SJCRH30 (cell line): Measurements from ENCODE around the gene FER. TPM values are rescaled to one million over a fixed set of nuclear protein-coding genes. Genes with fewer than 3 reads are reported as not detected.
"Not testable (repeated sequence)": the region's sequence is repeated elsewhere in the genome, so short reads cannot be mapped to it uniquely, and the experiment has no call there.

Source experiments
- DNase-seq, 2 experiments: peaks; one replicate each; pipeline ENCODE4 v3.0.0-alpha.2; 2015 to 2020
- H3K27ac ChIP-seq: fragments of 250-450 bp; sonication (Bioruptor Pico); 2 replicates; pipeline ENCODE4 v1.5.1; 2020; ENCODE audit warnings: mild to moderate bottlenecking, moderate library complexity
- H3K27me3 ChIP-seq: fragments of 250-450 bp; sonication (Bioruptor Pico); 2 replicates; pipeline ENCODE4 v1.5.1; 2020; ENCODE audit warnings: mild to moderate bottlenecking, moderate library complexity
- H3K36me3 ChIP-seq: fragments of 250-450 bp; sonication (Bioruptor Pico); 2 replicates; pipeline ENCODE4 v1.5.1; 2020; ENCODE audit warnings: mild to moderate bottlenecking, moderate library complexity
- H3K4me1 ChIP-seq: fragments of 250-450 bp; sonication (Bioruptor Pico); 2 replicates; pipeline ENCODE4 v1.5.1; 2020; ENCODE audit warnings: mild to moderate bottlenecking, moderate library complexity
- H3K4me3 ChIP-seq: fragments of 250-450 bp; sonication (Bioruptor Pico); 2 replicates; pipeline ENCODE4 v1.5.1; 2020; ENCODE audit warnings: mild to moderate bottlenecking, moderate library complexity
- H3K9me3 ChIP-seq: fragments of 250-450 bp; sonication (Bioruptor Pico); replicated peaks from 2 replicates; pipeline ENCODE4 v1.5.1; 2020; ENCODE audit warnings: mild to moderate bottlenecking, moderate library complexity
- total RNA-seq: library from RNA; depleted of rRNA; stranded (reverse); fragments of >200 nt; shearing (Covaris generic); gene quantifications from 2 replicates; pipeline ENCODE4 v1.2.3, GENCODE V29; 2014

The FER gene
- total RNA-seq, 1 experiment from 2014 or later = 17.6 TPM

GRCh38 chr5:109022056-109022455 is 274.4 kb downstream of the FER start:
- DNase-seq = no peak
- no peaks in the 10 kb centered on the region for H3K36me3 ChIP-seq
- no peaks in the 10 kb centered on the region for H3K27me3 ChIP-seq
- H3K27ac ChIP-seq = no peak overlapping the region
- H3K4me3 ChIP-seq = no peak overlapping the region
- H3K4me1 ChIP-seq = no peaks in the 10 kb centered on the region
- H3K9me3 ChIP-seq = no peaks in the 10 kb centered on the region

- not testable (repeated sequence) for H3K9me3 ChIP-seq, H3K27me3 ChIP-seq, DNase-seq, H3K4me1 ChIP-seq, H3K4me3 ChIP-seq, H3K36me3 ChIP-seq, H3K27ac ChIP-seq
Observed at GRCh38 chr5:109025729-109026128, 278.0 kb downstream of the FER start.

DNA sequence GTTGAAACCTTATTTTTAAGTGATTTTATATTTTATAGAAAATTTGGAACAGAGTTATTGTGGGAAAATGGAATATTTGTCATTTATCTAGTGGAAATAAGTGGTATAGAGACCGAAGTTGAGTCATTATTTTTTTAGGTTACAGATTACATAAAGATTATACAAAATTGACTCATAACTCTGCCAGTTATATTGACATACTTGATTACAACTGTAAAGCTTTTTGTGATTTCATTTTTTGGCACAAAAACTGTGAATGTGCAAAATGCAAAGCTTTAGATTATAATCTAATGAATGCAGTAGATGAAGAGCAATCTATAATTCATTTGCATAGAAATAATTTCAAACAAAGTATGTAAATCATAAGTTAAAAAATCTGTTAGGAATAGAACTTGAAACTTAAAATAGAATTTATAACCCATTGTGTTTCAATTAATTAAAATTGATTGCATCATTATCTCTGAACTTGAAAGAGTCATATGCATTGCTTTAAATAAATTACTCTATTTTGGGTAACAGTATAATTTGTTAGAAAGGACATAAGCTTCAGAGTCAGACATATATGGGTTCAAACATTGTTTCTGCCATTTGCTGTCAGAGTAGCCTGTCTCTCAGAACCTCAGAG is 280.4 kb downstream of the FER start:
- H3K4me1 ChIP-seq = no peaks in the 10 kb centered on the region
- H3K4me3 ChIP-seq = no peak overlapping the region
- DNase-seq = no peak
- H3K36me3 ChIP-seq = no peaks in the 10 kb centered on the region
- no peaks in the 10 kb centered on the region for H3K27me3 ChIP-seq
- H3K9me3 ChIP-seq = no peaks in the 10 kb centered on the region
- H3K27ac ChIP-seq = no peak overlapping the region

GRCh38 chr5:109028608-109029299 is 281.1 kb downstream of the FER start:
- H3K27me3 ChIP-seq = no peaks in the 10 kb centered on the region
- no peak overlapping the region for H3K27ac ChIP-seq
- no peaks in the 10 kb centered on the region for H3K9me3 ChIP-seq
- H3K4me3 ChIP-seq = no peak overlapping the region
- no peaks in the 10 kb centered on the region for H3K4me1 ChIP-seq
- DNase-seq = no peak
- no peaks in the 10 kb centered on the region for H3K36me3 ChIP-seq

GRCh38 chr5:109029847-109030246 is 282.1 kb downstream of the FER start:
- no peak for DNase-seq
- Histone ChIP-seq H3K27ac (no peak overlapping the region), H3K4me1 (no peaks in the 10 kb centered on the region), H3K4me3 (no peak overlapping the region), H3K36me3 (no peaks in the 10 kb centered on the region), H3K9me3 (no peaks in the 10 kb centered on the region), H3K27me3 (no peaks in the 10 kb centered on the region)

DNA sequence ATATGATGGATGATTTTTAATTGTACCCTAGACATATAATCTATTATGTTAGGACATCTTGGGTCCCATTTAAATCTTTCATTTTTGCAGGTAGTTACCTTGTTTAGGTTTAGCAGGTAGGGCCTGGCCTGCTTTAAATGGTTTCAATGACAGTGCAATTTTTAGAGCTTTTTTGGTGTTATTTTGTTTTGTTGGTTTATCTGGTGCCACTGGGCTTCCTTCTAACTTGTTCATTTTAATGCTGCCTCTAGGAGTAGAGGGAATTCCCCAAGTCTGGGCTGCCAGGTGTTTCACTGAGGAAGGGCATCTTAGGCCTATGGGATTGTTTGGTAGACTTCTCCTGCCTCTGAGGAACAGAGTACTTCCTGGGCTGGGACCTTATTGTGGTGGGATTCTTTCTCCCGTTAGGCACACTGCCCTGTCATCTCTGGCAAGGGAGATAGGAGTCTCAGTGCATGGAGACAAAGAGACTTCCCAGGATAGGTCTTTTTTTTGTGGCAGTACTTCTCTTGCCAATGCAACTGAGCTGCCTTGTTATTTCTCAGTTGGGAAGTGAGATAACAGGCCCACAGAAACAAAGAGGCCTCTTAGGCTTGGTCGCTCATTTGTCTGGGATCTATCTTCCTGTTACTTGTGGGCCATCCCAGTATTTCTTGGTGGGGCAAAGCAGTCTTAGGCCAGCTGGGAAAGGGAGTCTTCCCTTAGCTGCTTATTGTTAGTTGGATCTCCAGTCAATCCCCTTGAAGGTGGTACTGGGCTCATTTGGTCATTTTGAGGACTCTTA is 282.9 kb downstream of the FER start:
- H3K4me1 ChIP-seq = no peaks in the 10 kb centered on the region
- H3K27me3 ChIP-seq = no peaks in the 10 kb centered on the region
- DNase-seq = no peak
- no peaks in the 10 kb centered on the region for H3K36me3 ChIP-seq
- no peak overlapping the region for H3K27ac ChIP-seq
- H3K9me3 ChIP-seq = no peaks in the 10 kb centered on the region
- H3K4me3 ChIP-seq = no peak overlapping the region

DNA sequence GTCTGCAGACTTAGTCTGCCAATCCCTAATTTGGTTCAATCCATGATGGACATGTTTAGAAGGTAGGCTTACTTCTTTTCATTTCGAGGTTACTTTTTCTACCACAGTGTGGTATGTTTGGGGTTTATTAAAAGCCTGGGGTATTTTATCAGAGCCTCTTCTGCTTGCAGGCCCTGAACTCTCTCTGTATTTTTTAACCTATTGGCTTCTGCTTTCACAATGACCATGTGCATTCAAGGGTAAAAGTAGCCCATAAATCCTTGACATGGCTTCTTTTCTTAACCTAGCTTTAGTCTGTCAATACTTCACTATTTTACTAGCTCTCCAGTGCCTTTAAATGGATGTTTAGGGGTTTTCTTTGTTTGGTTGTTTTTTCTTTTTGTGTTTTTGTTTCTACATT is 286.6 kb downstream of the FER start:
- H3K27ac ChIP-seq = no peak overlapping the region
- no peaks in the 10 kb centered on the region for H3K27me3 ChIP-seq
- no peaks in the 10 kb centered on the region for H3K36me3 ChIP-seq
- no peak for DNase-seq
- no peaks in the 10 kb centered on the region for H3K4me1 ChIP-seq
- H3K9me3 ChIP-seq = no peaks in the 10 kb centered on the region
- H3K4me3 ChIP-seq = no peak overlapping the region

DNA sequence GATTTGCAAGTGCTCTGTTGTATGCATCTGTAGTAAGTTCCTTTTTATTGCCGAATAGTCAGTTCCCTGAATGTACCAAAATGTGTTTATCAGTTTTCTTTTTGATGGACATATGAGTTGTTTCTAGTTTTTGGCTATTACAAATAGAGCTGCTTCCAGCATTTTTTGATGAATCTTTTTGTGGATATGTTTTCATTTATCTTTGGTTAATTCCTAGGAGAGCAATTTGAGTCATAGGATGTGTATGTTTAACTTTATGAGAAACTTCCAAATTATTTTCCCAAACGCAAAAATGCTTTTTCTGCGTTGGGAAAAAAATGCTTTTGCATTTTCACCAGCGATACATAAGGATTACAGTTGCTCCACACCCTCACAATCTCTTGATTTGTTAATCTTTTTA is 287.7 kb downstream of the FER start:
- H3K9me3 ChIP-seq = no peaks in the 10 kb centered on the region
- no peaks in the 10 kb centered on the region for H3K36me3 ChIP-seq
- H3K4me1 ChIP-seq = no peaks in the 10 kb centered on the region
- DNase-seq = no peak
- H3K27me3 ChIP-seq = no peaks in the 10 kb centered on the region
- no peak overlapping the region for H3K27ac ChIP-seq
- no peak overlapping the region for H3K4me3 ChIP-seq

GRCh38 chr5:109038209-109038840 is 290.6 kb downstream of the FER start:
- H3K4me3 ChIP-seq = no peak overlapping the region
- no peaks in the 10 kb centered on the region for H3K27me3 ChIP-seq
- H3K27ac ChIP-seq = no peak overlapping the region
- DNase-seq = no peak
- no peaks in the 10 kb centered on the region for H3K36me3 ChIP-seq
- no peaks in the 10 kb centered on the region for H3K9me3 ChIP-seq
- H3K4me1 ChIP-seq = no peaks in the 10 kb centered on the region

GRCh38 chr5:109041317-109041716 is 293.6 kb downstream of the FER start:
- H3K4me1 ChIP-seq = peaks cover 2% of the 10 kb centered on the region; the same call in 1 of the 2 replicates
- no peak overlapping the region for H3K4me3 ChIP-seq
- no peak overlapping the region for H3K27ac ChIP-seq
- no peak for DNase-seq
- no peaks in the 10 kb centered on the region for H3K9me3 ChIP-seq
- H3K27me3 ChIP-seq = no peaks in the 10 kb centered on the region
- no peaks in the 10 kb centered on the region for H3K36me3 ChIP-seq

DNA sequence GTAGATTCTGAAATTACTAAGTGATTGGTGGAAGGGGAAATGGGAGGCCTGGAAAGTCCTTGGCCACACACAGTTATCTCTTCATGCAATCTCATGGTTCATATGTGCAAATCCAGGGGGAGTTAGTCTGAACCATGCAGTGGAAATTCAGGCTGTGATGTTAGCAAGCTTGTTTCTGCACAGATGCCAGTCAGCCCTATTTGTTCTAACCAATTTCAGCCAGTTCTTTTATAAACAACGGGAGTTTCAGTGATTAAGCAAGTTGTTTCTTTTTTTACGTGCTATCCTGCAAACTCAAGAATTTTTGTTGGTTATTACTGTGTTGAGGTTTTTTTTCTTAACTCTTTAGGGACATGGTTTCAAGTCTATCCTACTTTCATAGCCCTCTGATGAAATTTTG is 298.0 kb downstream of the FER start:
- Histone ChIP-seq H3K9me3 (no peaks in the 10 kb centered on the region), H3K4me3 (no peak overlapping the region)

DNA sequence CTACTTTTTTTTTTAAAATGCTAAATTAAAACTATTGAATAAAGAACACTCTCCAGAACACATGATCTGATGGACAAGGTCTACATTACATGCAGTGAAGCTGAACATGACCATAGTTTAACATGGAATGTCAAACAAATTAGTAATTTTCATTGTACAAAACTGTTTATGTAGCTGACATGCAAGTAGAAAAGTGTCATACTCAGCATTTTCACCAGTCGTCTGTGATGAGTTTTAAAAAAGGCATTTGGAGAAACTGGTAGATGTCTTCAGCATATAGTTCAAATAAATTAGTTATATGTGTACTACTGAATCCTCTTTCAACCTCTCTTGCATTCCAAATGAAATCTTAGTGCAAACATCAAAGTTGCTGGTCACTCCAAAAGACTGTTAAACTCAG is 301.9 kb downstream of the FER start:
- no peaks in the 10 kb centered on the region for H3K9me3 ChIP-seq
- peaks cover 2% of the 10 kb centered on the region; the same call in 1 of the 2 replicates for H3K4me1 ChIP-seq
- H3K27ac ChIP-seq = no peak overlapping the region
- no peaks in the 10 kb centered on the region for H3K27me3 ChIP-seq
- H3K36me3 ChIP-seq = peaks cover 3% of the 10 kb centered on the region; the same call in 1 of the 2 replicates
- no peak for DNase-seq
- no peak overlapping the region for H3K4me3 ChIP-seq

More for the DNA sequence above, 298.0 kb downstream of the FER start:
- DNase-seq = peak in 1 of 2 experiments; percentile 15
- Histone ChIP-seq H3K36me3 (no peaks in the 10 kb centered on the region; the same call in 1 of the 2 replicates), H3K27ac (no peak overlapping the region), H3K27me3 (no peaks in the 10 kb centered on the region), H3K4me1 (peaks cover 2% of the 10 kb centered on the region; the same call in 1 of the 2 replicates)

GRCh38 chr5:109050321-109050720 is 302.6 kb downstream of the FER start:
- not testable (repeated sequence) for DNase-seq, H3K4me3 ChIP-seq, H3K27me3 ChIP-seq, H3K36me3 ChIP-seq, H3K27ac ChIP-seq, H3K4me1 ChIP-seq, H3K9me3 ChIP-seq

DNA sequence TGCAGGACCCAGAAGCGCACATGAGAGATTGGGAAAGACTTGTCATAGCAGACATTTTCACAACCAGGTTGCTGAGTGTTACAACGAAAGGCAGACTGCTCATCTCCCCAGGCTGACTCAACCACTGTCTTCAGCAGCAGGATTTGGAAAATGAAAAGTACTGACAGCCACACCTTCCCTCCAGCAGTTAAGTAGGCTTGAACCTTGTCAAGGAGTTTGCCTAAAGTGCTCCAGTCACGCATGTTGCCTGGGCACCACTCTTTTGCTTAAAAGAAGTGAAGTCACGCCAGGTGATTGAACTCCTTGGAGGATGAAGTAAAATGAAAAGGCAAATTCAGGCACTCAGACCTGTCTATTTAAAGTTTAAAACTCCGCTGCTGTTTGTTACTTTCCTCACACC is 304.5 kb downstream of the FER start:
- not testable (repeated sequence) for H3K36me3 ChIP-seq, H3K4me1 ChIP-seq, H3K9me3 ChIP-seq, DNase-seq, H3K27ac ChIP-seq, H3K27me3 ChIP-seq, H3K4me3 ChIP-seq

DNA sequence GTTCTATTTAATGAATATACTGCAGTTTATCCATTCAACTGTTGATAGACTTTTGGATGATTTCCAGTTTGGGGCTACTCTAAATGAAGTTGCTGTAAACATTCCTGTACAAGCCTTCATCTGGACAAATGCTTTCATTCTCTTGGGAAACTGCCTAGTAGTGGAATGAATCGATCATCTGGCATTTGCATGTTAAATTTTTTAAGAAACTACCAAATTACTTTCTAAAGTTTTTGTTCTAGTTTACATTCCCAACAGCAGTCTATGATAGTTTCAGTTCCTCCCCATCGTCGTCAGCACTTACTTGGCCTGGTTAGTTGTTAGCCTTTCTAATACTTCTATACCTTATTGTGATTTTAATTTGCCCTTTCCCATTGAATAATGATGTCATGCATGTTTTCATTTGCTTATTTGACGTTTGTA is 306.3 kb downstream of the FER start:
- Histone ChIP-seq H3K9me3 (no peaks in the 10 kb centered on the region), H3K4me1 (no peaks in the 10 kb centered on the region), H3K4me3 (no peak overlapping the region), H3K27me3 (no peaks in the 10 kb centered on the region), H3K27ac (no peak overlapping the region), H3K36me3 (0 out of 2 replicates have a peak, but pooled peaks cover 3% of the 10 kb centered on the region)
- DNase-seq = no peak
